Measurements from ENCODE around the gene PRPF40A.

Gene PRPF40A

DNA sequence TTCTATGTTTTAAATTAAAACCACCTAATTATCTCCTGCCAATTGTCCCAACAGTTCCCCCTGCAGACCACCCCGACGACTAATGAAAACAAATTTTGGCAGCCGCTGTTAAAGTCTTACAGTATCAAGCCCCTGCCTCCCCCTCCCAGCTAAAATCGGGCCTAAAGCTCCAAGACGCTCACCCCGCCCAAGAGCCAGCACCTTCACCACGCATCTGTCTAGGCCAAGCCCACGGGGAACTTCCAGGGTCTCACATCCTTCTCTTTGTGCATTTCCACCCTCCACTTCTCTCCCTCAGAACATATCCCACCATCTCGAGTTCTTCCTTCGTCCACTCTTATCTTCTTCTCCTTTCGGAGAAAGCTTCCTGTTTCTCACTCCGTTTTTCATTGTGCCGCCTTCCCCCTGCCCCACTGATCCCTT is 445 bp downstream of the PRPF40A start:
- DNase-seq: peak; percentile 58

DNA sequence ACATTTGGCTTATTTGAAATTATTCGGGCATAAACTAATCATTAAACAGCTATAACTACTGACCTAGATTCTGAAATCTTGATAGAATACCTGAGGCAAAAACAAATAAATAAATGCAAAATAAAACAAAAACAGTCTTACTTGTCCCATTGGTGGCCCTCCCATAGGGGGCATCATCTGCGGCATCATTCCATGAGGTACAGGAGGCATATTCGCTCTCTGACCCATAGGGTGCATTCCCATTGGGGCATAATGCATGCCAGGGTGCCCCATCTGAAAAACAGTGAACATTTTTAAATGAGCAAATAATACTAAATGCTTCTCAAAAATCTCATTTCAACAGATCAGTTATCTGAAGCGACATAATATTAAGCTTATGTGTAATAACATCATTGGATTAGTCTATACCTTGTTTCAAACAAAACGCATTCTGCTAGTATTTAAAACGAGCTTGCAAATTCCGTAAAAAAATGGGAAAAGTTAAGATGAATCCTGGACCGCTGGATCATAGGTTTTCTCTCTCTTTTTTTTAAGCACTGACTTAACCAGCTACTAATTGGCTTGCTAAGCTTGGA is 1.3 kb downstream of the PRPF40A start:
- peak; percentile 44 for DNase-seq

- no peak for DNase-seq
Measured at GRCh38 chr2:152715112-152715511, 2.1 kb downstream of the PRPF40A start.

DNA sequence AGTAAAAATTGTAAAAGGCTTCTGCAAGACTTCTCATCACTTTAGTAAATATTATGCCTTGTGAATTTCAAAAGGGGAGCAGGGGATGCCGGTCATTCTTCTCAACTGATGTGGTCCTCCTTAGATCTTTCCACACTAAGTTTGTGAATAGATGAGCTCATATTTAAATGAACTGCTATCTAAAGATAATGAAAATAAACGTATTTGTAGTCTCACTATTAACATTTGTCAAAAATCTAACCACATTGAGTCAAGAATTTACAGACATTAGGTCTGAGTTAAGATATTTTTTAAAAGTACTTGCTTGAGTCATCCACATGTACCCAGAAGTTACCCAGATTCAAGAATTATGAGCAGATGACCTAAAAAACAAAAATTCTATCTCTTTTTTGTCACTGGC is 6.5 kb downstream of the PRPF40A start:
- no peak for DNase-seq

DNA sequence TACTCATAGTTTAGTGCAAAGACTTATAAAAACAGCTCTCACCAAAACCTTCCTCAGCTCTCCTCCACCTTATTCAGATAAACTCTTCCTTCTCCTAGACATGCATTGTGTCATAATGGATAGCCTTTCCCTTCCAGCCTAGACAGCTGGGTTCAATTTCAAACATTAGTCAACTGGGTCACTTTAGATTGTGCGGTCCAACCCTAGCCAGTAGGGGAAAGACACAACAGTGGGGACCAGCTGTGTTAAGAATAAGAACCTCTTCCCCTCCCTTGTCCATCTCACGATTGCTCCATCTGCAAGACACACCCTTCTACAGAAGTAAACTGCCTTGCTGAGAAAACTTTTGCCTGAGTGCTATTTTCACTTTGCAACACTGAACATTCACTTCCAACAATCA is 8.5 kb downstream of the PRPF40A start:
- no peak for DNase-seq

DNA sequence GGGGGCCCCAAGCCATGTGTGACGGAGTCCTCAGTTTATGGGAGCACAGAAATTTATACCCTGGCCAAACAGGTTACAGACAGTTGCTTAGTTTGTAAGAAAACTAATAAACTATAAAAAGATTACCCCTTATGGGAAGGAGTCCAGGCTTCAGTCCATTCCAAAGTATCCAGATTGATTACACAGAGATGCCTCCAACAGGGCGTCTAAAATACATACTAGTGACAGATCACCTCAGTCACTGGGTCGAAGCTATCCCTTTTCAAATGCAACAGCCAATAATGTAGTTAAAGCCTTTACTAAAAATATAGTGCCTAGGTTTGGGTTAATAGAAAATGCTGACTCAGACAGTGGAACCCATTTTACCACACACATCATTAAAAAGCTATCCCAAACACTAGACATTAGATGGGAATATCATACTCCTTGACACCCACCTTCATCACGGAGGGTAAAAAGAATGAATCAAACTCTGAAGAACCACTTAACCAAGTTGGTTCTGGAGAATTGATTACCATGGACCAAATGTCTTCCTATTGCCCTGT is 10.7 kb downstream of the PRPF40A start:
- DNase-seq: no peak

GRCh38 chr2:152701198-152701597 is 16.1 kb downstream of the PRPF40A start:
- peak; percentile 1 for DNase-seq

DNA sequence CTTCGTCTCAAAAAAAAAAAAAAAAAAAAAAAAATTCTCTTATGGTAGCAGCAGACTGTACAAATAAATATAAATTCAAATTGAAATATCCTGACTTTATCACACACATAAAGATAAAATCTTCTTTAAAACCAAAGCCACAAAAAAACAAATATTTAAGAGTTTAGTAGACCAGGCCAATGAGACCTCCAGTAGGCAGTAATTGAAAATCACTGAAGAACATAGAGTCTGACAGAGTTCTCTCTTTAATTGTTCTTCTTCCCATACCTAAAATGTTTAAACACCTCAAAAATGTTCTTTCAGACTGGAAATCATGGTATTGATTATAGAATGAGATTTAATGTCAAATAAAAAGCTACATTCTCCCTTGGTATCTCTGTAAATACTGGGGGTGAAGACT is 20.8 kb downstream of the PRPF40A start:
- no peak for DNase-seq

GRCh38 chr2:152695763-152696162 is 21.5 kb downstream of the PRPF40A start:
- no peak for DNase-seq

GRCh38 chr2:152694161-152694661 is 23.1 kb downstream of the PRPF40A start:
- DNase-seq: no peak

GRCh38 chr2:152693033-152693432 is 24.2 kb downstream of the PRPF40A start:
- no peak for DNase-seq

GRCh38 chr2:152686321-152686720 is 30.9 kb downstream of the PRPF40A start:
- DNase-seq: no peak

DNA sequence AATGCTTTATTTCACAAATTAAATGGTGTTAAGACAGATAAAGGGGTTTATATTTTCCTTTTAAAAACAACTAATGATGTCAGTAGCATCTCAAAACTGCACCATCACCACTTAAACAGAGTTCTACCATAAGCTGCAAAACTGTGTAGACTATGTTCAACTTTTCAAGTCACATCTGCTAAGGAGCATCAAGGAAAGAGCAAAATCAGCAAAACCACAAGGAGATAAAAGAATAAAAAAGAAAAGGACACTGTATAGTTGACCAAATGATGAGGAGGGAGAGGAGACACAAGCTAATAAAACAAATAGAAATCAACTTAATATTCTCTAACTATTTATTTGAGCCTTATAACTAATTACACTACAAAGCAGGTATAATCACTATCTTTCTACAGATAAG is 33.9 kb downstream of the PRPF40A start:
- no peak for DNase-seq

- DNase-seq: peak; percentile 56
Measured at GRCh38 chr2:152682663-152683062, 34.6 kb downstream of the PRPF40A start.

DNA sequence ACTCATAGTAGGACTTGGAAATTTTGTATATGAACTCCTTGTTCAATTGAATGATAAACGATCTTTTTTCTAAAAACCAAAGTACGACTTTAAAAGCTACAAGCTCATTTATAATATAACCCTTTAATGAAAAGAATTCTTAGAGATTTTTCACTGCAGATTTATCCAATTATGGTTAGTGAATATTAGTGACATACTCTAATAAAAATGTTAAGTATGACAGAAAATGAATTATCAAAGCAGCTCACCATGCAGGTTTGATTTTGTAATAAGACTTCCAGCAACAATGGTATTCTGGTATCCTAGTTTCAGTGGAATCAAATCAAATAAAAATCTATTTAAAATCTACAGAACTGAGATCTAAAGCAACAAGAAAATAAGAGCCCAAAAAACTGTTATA is 38.5 kb downstream of the PRPF40A start:
- no peak for DNase-seq

DNA sequence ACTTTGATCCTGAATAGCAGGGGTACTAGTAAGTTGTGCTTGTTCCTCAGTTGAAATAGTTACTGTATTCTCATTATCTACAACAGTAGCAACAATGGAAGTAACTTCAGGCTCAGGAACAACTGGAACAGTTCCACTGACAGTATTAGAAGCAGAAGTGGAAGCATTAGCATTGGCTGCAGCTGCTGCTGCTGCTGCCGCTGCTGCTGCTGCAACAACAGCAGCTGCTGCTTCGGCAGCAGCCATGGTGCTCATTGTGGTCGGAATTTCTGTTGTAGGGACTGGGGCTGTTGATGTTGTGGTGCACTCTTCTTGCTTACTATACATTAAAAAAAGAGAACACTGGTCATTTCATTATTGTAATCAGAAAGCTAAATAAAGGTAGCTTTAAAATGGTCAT is 40.8 kb downstream of the PRPF40A start:
- DNase-seq: no peak

DNA sequence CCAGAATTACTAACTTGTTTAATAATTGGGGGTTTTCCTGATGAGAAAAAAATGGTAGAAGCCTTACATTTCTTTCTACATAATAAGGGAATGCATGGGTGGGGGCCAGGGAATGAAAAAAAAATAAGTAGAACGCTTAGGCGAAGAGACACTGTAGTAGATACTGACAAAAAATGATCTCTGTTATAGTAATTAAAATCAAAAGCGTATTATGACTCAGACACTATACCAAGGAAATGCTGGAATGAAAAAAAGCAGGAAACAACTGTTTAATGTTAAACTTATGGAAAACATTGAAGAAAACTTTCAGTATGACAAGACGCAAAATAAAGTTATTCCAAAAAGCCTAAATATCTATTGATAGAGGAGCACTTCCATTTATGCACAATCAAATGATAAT is 42.9 kb downstream of the PRPF40A start:
- DNase-seq: no peak

DNA sequence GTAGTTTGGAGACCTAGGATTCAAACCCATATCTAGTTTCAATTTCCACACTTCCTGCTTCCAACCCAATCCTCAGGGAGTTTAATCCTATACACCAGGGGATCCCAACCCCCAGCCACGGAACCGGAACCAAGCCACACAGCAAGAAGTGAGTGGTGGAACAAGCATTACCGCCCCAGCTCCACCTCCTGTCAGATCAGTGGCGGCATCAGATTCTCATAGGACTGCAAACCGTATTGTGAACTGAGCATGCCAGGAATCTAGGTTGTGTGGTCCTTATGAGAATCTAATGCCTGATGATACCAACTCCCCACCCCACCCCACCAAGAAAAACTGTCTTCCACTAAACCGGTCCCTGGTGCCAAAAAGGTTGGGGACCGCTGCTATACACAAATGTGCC is 52.5 kb downstream of the PRPF40A start:
- DNase-seq: no peak

- DNase-seq: no peak
Measured at GRCh38 chr2:152661076-152661475, 56.2 kb downstream of the PRPF40A start.

GRCh38 chr2:152658221-152658620 is 59.0 kb downstream of the PRPF40A start:
- no peak for DNase-seq

DNA sequence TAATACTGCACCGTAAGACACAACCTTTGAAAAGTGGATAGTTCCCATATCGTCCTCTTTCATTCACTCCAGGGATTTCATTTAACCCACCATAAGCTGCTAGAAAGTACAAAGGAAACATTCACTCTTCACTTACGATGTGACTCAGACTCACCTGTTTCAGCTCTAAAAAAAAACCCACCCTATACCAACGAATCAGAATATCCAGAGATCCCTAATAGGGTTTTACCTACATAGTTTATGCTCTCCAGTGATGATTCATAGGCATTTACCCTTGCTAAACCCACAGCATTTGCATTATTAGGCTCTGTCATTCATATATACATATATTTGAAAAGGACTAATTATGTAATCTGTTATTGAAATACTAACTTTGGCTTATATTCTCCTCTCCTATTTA is 60.2 kb downstream of the PRPF40A start:
- no peak for DNase-seq

- DNase-seq: no peak
Measured at GRCh38 chr2:152655880-152656279, 61.4 kb downstream of the PRPF40A start.

- DNase-seq: peak; percentile 21
Measured at GRCh38 chr2:152651834-152652233, 65.4 kb downstream of the PRPF40A start.

- DNase-seq: peak; percentile 0
Measured at GRCh38 chr2:152650768-152651371, 66.4 kb downstream of the PRPF40A start.

DNA sequence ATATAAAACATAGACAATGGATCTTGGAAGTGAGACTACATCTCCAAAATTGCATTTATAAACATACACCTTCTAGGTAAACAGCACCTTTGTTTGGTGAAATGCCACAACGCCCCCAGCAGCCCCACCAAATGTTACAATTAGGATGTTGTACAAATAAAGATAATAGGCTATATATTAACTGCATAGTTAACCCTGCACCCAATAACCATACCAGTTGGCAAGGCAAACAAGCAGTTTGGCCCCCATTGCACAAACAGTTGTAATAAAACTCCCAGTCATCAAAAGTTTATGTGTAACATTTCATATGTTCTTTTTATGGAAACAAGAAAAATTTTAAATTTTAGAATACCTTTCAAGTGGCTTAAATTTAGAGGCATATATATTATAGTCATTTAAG is 67.3 kb downstream of the PRPF40A start:
- DNase-seq: peak; percentile 36
